GM11168 (cell line): Measurements from ENCODE around the gene SORD.

Experiments
- in situ Hi-C: fragments of 300-500 bp; cut with MboI; formaldehyde crosslinking; loops from one replicate; pipeline ENCODE4 v1.12.0; 2022; ENCODE audit warnings: low sequenced_read_pairs; ENCODE audit not compliant: unreplicated experiment

SORD gene

GRCh38 chr15:45114076-45114750 is 91.2 kb downstream of the SORD start, which contains the start of the genes DUOX2 and DUOXA2:
Gene DUOX2 (minus strand): TSS chr15:45114172. CDS start chr15:45113411, 761 bp downstream.
Gene DUOXA2 (plus strand): TSS chr15:45114326. CDS start chr15:45114606, 280 bp downstream.
- in situ Hi-C loops, result no loop called here

- in situ Hi-C loops, result no loop called here
Measured at GRCh38 chr15:45114751-45115085, 91.7 kb downstream of the SORD start.

- in situ Hi-C loops, result no loop called here
Measured at GRCh38 chr15:45115312-45115820, 92.4 kb downstream of the SORD start.

GRCh38 chr15:45116006-45116481 is 93.0 kb downstream of the SORD start:
- in situ Hi-C loops, result no loop called here

- in situ Hi-C loops, result no loop called here
Measured at GRCh38 chr15:45116482-45117307, 93.7 kb downstream of the SORD start.

GRCh38 chr15:45117308-45118130 is 94.5 kb downstream of the SORD start:
- in situ Hi-C loops, result no loop called here

- in situ Hi-C loops, result no loop called here
Measured at GRCh38 chr15:45118131-45118588, 95.2 kb downstream of the SORD start.

GRCh38 chr15:45118996-45119395 is 96.0 kb downstream of the SORD start:
- in situ Hi-C loops, result no loop called here

- in situ Hi-C loops, result no loop called here
Measured at GRCh38 chr15:45120081-45120972, 97.3 kb downstream of the SORD start.

GRCh38 chr15:45121020-45121419 is 98.0 kb downstream of the SORD start:
- in situ Hi-C loops, result no loop called here

GRCh38 chr15:45121706-45122417 is 98.9 kb downstream of the SORD start:
- in situ Hi-C loops, result no loop called here

GRCh38 chr15:45122719-45123118 is 99.7 kb downstream of the SORD start:
- in situ Hi-C loops, result no loop called here

GRCh38 chr15:45123397-45123796 is 100.4 kb downstream of the SORD start:
- in situ Hi-C loops, result no loop called here

GRCh38 chr15:45126535-45127158 is 103.7 kb downstream of the SORD start:
- in situ Hi-C loops, result no loop called here
